GM12878 (cell line): Measurements from ENCODE around the gene ZNF366. TPM values are rescaled to one million over a fixed set of nuclear protein-coding genes. Genes with fewer than 3 reads are reported as not detected.

Source experiments
- ATAC-seq: fragments of 200-7000 bp; cut with Tn5 transposase; 3 replicates; pipeline ENCODE4 v1.9.1; 2020; ENCODE audit warnings: mild to moderate bottlenecking, moderate library complexity
- BruUV-seq: library from RNA; stranded (reverse); fragments of 400-500 nt; replicated peaks from 2 replicates; lab custom pipeline; 2021; lab: Mats Ljungman, UMichigan
- CTCF ChIA-PET: fragments of 300-600 bp; sonication (Branson Sonifier 250); formaldehyde crosslinking; extraction: SDS; loops from one replicate; lab custom pipeline; 2021; ENCODE audit warnings: inconsistent platforms; lab: Yijun Ruan, JAX
- POLR2A ChIA-PET: fragments of 350-600 bp; formaldehyde crosslinking; extraction: SDS; loops from one replicate; lab custom pipeline; 2021; ENCODE audit warnings: inconsistent platforms; lab: Charles Lee
- RAD21 ChIA-PET: fragments of 300-600 bp; sonication (Branson Sonifier 250); formaldehyde crosslinking; loops from one replicate; lab custom pipeline; 2023; ENCODE audit warnings: antibody characterized with exemption; ENCODE audit not compliant: unreplicated experiment; lab: Charles Lee
- SMC1A ChIA-PET: fragments of 300-600 bp; sonication (Branson Sonifier 250); formaldehyde crosslinking; loops from one replicate; lab custom pipeline; 2023; ENCODE audit not compliant: unreplicated experiment, uncharacterized antibody; lab: Charles Lee
- DNase-seq: peaks from one replicate; pipeline ENCODE4 v3.0.0-alpha.2; 2011; ENCODE audit warnings: low read depth, low spot score
- FAIRE-seq: peaks from 3 replicates; lab custom pipeline; 2011; peaks lifted over from hg19 to GRCh38; lab: Jason Lieb, UNC
- H2AFZ ChIP-seq: 2 replicates; pipeline ENCODE4 v1.6.0; 2011; ENCODE audit warnings: low read depth, low read length, control low read depth; ENCODE audit not compliant: control insufficient read depth
- H3K27ac ChIP-seq: 2 replicates; pipeline ENCODE4 v1.5.1; 2011; ENCODE audit warnings: control low read depth; ENCODE audit not compliant: control insufficient read depth, insufficient read depth
- H3K27me3 ChIP-seq, 2 experiments: replicated peaks in 1 of 2; 2 replicates each; pipeline versions ENCODE4 v1.6.0 to v1.6.1; 2011; ENCODE audit warnings: low read length in 1 of 2; ENCODE audit not compliant: control insufficient read depth in 2 of 2, insufficient read depth in 2 of 2
- H3K36me3 ChIP-seq, 2 experiments: 2 replicates each; pipeline ENCODE4 v1.5.1; 2011; ENCODE audit warnings: low read length in 1 of 2; ENCODE audit not compliant: control insufficient read depth in 2 of 2, insufficient read depth in 2 of 2
- H3K4me1 ChIP-seq: 2 replicates; pipeline ENCODE4 v1.6.1; 2011; ENCODE audit warnings: mild to moderate bottlenecking, low read length, moderate library complexity, mixed read lengths; ENCODE audit not compliant: control insufficient read depth, insufficient read depth
- H3K4me2 ChIP-seq: 2 replicates; pipeline ENCODE4 v1.6.0; 2011; ENCODE audit warnings: control low read depth; ENCODE audit not compliant: control insufficient read depth, insufficient read depth
- H3K4me3 ChIP-seq: fragments of 200-600 bp; sonication (generic); 2 replicates; pipeline ENCODE4 v1.5.1; 2016
- H3K79me2 ChIP-seq: 2 replicates; pipeline ENCODE4 v1.6.0; 2011; ENCODE audit warnings: low read length; ENCODE audit not compliant: control insufficient read depth, insufficient read depth
- H3K9ac ChIP-seq: 2 replicates; pipeline ENCODE4 v1.8.0; 2011; ENCODE audit warnings: low read length, control low read depth, mixed read lengths; ENCODE audit not compliant: control insufficient read depth, insufficient read depth
- H3K9me3 ChIP-seq: replicated peaks from 3 replicates; pipeline ENCODE4 v1.5.1; 2011; ENCODE audit warnings: mild to moderate bottlenecking, low read length; ENCODE audit not compliant: control insufficient read depth, insufficient read depth
- H4K20me1 ChIP-seq: 2 replicates; pipeline ENCODE4 v1.6.0; 2011; ENCODE audit not compliant: control insufficient read depth, insufficient read depth
- BRCA1 ChIP-seq: IDR thresholded peaks from 2 replicates; pipeline ENCODE4 v1.6.1; 2011; ENCODE audit warnings: low read depth, low read length, improper control_type of control experiment
- CHD1 ChIP-seq: IDR thresholded peaks from 2 replicates; pipeline ENCODE4 v1.6.1; 2012; ENCODE audit warnings: low read depth, low read length, improper control_type of control experiment
- EP300 ChIP-seq, 2 experiments: fragments of 150-350 bp in 1 of 2; IDR thresholded peaks; 2 replicates each; pipeline ENCODE4 v1.6.1; 2011 to 2012; ENCODE audit warnings: low read depth in 2 of 2, low read length in 2 of 2, borderline replicate concordance in 1 of 2, improper control_type of control experiment in 1 of 2, inconsistent platforms in 1 of 2; ENCODE audit not compliant: control insufficient read depth in 1 of 2
- JUND ChIP-seq: IDR thresholded peaks from 2 replicates; pipeline ENCODE4 v1.6.1; 2012; ENCODE audit warnings: low read depth, mild to moderate bottlenecking, low read length, improper control_type of control experiment, moderate library complexity
- MXI1 ChIP-seq: fragments of 150-350 bp; IDR thresholded peaks from 2 replicates; pipeline ENCODE4 v1.6.1; 2011; ENCODE audit warnings: low read depth, mild to moderate bottlenecking, inconsistent platforms, low read length, improper control_type of control experiment
- NFYB ChIP-seq: IDR thresholded peaks from 2 replicates; pipeline ENCODE4 v1.6.1; 2011; ENCODE audit warnings: low read depth, mild to moderate bottlenecking, low read length, improper control_type of control experiment, moderate library complexity; ENCODE audit not compliant: insufficient read depth
- NR2F1 ChIP-seq: fragments of 450-650 bp; conservative IDR thresholded peaks from 2 replicates; pipeline ENCODE4 v1.6.1; 2017; ENCODE audit warnings: mild to moderate bottlenecking
- STAT3 ChIP-seq: IDR thresholded peaks from 2 replicates; pipeline ENCODE4 v1.6.1; 2011; ENCODE audit warnings: low read depth, low read length, improper control_type of control experiment
- YY1 ChIP-seq: IDR thresholded peaks from 2 replicates; pipeline ENCODE4 v1.6.1; 2011; ENCODE audit warnings: low read depth, mild to moderate bottlenecking, low read length
- WGBS: methylation state at CpG from one replicate; pipeline ENCODE4 v1.1.6; 2016; ENCODE audit warnings: low lambda C conversion rate; ENCODE audit not compliant: insufficient replicate concordance, insufficient coverage; ENCODE audit errors: missing lambda C conversion rate; 5-methylcytosine and 5-hydroxymethylcytosine counted together
- in situ Hi-C: fragments of 300-500 bp; cut with MboI; formaldehyde crosslinking; loops from 9 replicates; pipeline ENCODE4 v1.14.3; 2018; ENCODE audit warnings: mixed read lengths
- intact Hi-C: fragments of 100-400 bp; cut with micrococcal nuclease; formaldehyde crosslinking; loops from one replicate; pipeline ENCODE4 v1.14.2; 2022; ENCODE audit not compliant: unreplicated experiment
- polyA plus RNA-seq, 11 experiments: library from polyadenylated mRNA; depleted of rRNA in 4 of 11; unstranded in 6 of 11; stranded (reverse) in 5 of 11; fragments of >200 nt; fragmentation: Nextera tagmentation in 4 of 11; fragmentation: Illumina TruSeq in 1 of 11; extraction: Ambion mirVana in 4 of 11; extraction: Trizol in 1 of 11; gene quantifications; 1 replicate in 1 of 11; 2 replicates in 10 of 11; pipeline versions ENCODE4 v1.2.1 to v1.2.3, GENCODE V29; 2011 to 2016; ENCODE audit warnings: inconsistent platforms in 2 of 11, missing spikeins in 2 of 11, low read depth in 1 of 11
- total RNA-seq, 4 experiments: library from RNA; depleted of rRNA in 3 of 4; stranded (reverse); fragments of >200 nt in 3 of 4; fragmentation: Illumina TruSeq in 1 of 4; extraction: Trizol in 1 of 4; gene quantifications; 2 replicates each; pipeline versions ENCODE4 v1.2.1 to v1.2.3, GENCODE V29; 2013 to 2021
- TF ChIP-seq, protein P1 (sequence below), 3 experiments: IDR thresholded peaks in 2 of 3; conservative IDR thresholded peaks in 1 of 3; 2 replicates each; pipeline ENCODE4 v1.5.1; 2011; ENCODE audit warnings: low read depth in 3 of 3, low read length in 3 of 3, mild to moderate bottlenecking in 3 of 3, control low read depth in 2 of 3, moderate library complexity in 2 of 3, inconsistent platforms in 1 of 3, mixed read lengths in 1 of 3; ENCODE audit not compliant: control insufficient read depth in 2 of 3, insufficient read depth in 1 of 3; ENCODE audit errors: extremely low read depth in 1 of 3
- TF ChIP-seq, protein P2 (sequence below): fragments of 150-350 bp; IDR thresholded peaks from 2 replicates; pipeline ENCODE4 v1.6.1; 2014; ENCODE audit warnings: mild to moderate bottlenecking, low read depth, low read length

Gene ZNF366
- total and polyA plus RNA-seq, 10 of the 15 experiments (the other 5 are each of a cell fraction or from before 2014, with no cell fraction given) = 0.01 to 0.18 (median 0.04) TPM; not detected in 6

DNA sequence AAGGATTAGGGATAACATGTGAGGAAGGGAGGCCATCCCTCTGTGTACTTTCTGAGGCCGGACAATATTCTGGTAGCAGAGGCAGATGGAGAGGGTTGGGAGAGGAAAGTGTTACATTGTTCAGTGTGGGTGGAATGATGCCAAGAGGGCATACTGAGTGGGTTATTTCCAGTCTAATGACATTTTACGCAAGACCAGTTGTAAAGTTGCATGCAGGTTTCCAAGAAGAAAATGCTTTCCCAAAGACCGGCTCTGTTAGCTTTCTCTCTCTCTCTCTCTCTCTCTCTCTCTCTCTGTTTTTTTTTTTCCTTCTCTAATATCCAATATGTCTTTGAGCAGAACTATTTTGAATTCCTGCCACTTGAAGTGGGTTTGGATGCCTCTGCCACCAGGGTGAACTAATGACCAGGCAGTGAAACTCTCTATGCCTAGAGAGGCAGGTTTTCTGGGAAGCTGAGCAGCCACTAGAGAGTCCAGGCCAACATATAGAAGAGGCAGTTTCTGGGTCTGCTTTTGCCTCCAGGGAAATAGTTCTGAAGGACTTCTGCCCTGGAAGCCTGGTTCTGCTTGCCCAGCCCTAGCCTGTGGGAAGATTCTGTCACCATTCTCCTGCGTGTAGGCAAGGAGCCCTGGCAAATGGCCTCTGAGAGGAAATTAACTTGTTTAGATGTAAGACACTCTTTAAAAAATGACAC, 24.4 kb upstream of the ZNF366 start (continued):
- TF ChIP-seq, protein P1, sequence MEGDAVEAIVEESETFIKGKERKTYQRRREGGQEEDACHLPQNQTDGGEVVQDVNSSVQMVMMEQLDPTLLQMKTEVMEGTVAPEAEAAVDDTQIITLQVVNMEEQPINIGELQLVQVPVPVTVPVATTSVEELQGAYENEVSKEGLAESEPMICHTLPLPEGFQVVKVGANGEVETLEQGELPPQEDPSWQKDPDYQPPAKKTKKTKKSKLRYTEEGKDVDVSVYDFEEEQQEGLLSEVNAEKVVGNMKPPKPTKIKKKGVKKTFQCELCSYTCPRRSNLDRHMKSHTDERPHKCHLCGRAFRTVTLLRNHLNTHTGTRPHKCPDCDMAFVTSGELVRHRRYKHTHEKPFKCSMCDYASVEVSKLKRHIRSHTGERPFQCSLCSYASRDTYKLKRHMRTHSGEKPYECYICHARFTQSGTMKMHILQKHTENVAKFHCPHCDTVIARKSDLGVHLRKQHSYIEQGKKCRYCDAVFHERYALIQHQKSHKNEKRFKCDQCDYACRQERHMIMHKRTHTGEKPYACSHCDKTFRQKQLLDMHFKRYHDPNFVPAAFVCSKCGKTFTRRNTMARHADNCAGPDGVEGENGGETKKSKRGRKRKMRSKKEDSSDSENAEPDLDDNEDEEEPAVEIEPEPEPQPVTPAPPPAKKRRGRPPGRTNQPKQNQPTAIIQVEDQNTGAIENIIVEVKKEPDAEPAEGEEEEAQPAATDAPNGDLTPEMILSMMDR (IDR thresholded peaks at IDR 0.05 in 2 of 3, conservative IDR thresholded peaks at IDR 0.05 in 1 of 3; ENCODE audit: control insufficient read depth in 2 of 3, extremely low read depth in 1 of 3, insufficient read depth in 1 of 3, low read depth in 3 of 3, low read length in 3 of 3) = no peak
- TF ChIP-seq JUND (no peak), STAT3 (no peak)

DNA sequence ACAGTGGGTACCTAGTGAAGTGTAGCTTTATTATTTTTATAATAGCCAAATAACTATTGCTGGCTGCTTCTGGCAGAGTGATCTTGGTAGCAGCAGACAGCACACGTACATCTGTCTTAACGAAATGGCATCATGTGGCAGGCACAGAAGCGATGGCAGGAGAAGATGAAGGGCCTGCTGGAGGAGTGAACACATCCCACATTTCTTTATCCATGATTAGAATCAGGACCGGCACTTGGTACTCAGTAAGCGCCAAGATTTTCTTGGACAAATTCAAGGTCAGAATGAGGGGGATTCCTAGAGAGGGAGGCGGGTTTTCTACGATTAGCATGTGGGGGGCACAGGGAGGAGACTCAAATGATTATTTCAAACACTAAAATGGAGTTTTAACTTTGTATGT, 23.0 kb upstream of the ZNF366 start:
- RAD21 ChIA-PET = no interaction called here
- Histone ChIP-seq H4K20me1 (no peaks in the 10 kb centered on the region), H3K4me1 (no peaks in the 10 kb centered on the region), H3K9me3 (no peaks in the 10 kb centered on the region), H3K4me3 (no peak overlapping the region), H3K9ac (no peak overlapping the region), H2AFZ (no peak overlapping the region), H3K27me3 (no peaks in the 10 kb centered on the region; a peak in 2 of 4 replicates), H3K36me3 (no peaks in the 10 kb centered on the region), H3K27ac (no peak overlapping the region), H3K4me2 (no peak overlapping the region), H3K79me2 (no peaks in the 10 kb centered on the region)
- no TSS peak for BruUV-seq
- DNase-seq = no peak
- SMC1A ChIA-PET = interaction anchor here (1.0 kb wide), 1 partner anchor 20 kb away, joined by 3 read pairs; no protein-coding TSS in a partner anchor
- CTCF ChIA-PET = interaction anchor here (0.6 to 10.2 kb wide), 4 partner anchors 14 to 164 kb away, joined by 3 to 323 read pairs (median 3); no protein-coding TSS in a partner anchor
- in situ Hi-C loops (loop anchor here (25.0 kb wide), 1 partner anchor 743 kb away; no protein-coding TSS in a partner anchor), intact Hi-C loops (no loop called here)
- no peak for FAIRE-seq
- TF ChIP-seq NFYB (no peak), EP300 (IDR thresholded peaks at IDR 0.05; ENCODE audit: borderline replicate concordance in 1 of 2, control insufficient read depth in 1 of 2, low read depth in 2 of 2, low read length in 2 of 2) (no peak), NR2F1 (no peak), MXI1 (no peak), BRCA1 (no peak), YY1 (no peak), CHD1 (no peak)
- TF ChIP-seq, protein P2, sequence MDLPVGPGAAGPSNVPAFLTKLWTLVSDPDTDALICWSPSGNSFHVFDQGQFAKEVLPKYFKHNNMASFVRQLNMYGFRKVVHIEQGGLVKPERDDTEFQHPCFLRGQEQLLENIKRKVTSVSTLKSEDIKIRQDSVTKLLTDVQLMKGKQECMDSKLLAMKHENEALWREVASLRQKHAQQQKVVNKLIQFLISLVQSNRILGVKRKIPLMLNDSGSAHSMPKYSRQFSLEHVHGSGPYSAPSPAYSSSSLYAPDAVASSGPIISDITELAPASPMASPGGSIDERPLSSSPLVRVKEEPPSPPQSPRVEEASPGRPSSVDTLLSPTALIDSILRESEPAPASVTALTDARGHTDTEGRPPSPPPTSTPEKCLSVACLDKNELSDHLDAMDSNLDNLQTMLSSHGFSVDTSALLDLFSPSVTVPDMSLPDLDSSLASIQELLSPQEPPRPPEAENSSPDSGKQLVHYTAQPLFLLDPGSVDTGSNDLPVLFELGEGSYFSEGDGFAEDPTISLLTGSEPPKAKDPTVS = no peak
- ATAC-seq = no peak
- 58% methylated on average over 7 of the region's 7 CpGs for WGBS
- POLR2A ChIA-PET = no interaction called here
